GM19397 (cell line): ENCODE data around the gene LPAR2.

Experiments used
- ATAC-seq: cut with Tn5 transposase; IDR thresholded peaks from one replicate; pipeline ENCODE4 v1.9.1; 2021; ENCODE audit warnings: mild to moderate bottlenecking, moderate library complexity; ENCODE audit not compliant: unreplicated experiment

LPAR2 gene

GRCh38 chr19:19654441-19654840 lies 26.4 kb upstream of the LPAR2 start:
- no peak for ATAC-seq

GRCh38 chr19:19653597-19654147 lies 25.7 kb upstream of the LPAR2 start:
- no peak for ATAC-seq

DNA sequence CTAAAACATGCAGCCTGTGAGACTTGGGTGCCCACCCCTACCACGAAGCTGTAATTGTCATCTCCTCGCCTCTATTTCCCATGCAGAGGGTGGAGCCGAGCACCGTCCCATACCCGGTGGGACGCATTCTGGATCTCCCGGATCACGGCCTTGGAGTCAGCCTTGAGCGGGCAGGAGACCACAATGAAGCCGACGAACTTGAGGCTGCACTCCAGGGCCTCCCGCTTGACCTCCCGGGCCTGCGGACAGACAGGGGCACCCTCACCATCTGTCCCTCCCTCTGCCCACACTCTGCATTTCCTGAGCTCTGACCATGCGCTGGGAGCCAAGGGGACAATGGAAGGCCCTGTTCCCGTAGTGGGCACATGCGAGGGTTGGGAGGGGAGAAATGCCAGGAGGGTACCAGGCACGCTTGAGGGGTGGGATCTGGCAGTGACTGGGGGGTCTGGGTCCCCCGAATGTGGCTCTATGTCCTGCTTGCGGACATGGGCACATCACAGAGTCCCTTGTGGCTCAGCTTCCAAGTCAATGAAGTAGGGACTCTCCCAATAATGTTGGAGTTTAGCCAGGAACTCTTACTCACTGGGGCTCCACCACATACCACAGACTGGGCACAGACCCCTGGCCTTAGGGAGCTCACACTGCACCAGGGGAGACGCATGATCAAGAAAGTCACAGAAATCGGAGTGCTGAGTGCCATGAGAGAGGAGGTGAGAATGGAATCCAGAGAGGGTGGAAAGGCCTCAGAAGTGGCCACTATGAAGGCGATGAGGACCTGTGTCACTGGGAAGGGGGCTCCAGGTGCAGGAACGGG lies 24.7 kb upstream of the LPAR2 start:
- ATAC-seq = no peak

- ATAC-seq = no peak
These were observed 23.1 kb upstream of the LPAR2 start for GRCh38 chr19:19651076-19651475.

GRCh38 chr19:19650331-19650730 lies 22.3 kb upstream of the LPAR2 start:
- ATAC-seq = no peak

DNA sequence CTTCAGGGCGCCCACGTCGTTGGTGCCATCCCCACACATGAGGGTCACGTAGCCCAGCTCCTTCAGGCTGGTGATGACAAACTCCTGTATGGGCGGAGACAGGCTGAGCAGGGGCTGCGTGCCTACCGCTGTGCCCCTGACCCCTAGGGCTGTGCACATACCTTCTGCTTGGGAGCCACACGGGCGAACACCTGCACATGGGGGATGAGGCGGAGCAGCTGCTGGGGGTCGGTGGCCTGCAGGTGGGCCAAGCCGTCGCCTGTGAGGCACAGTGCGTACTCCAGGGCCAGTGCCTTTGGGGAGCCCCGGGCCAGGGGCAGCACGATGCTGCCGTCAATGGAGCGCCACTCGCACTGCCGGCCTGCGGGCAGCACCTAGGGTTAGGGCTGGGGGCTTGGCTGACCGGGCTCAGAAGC lies 21.6 kb upstream of the LPAR2 start:
- no peak for ATAC-seq

- ATAC-seq = no peak
These were observed 21.1 kb upstream of the LPAR2 start for GRCh38 chr19:19649155-19649554.

- ATAC-seq = no peak
These were observed 19.2 kb upstream of the LPAR2 start for GRCh38 chr19:19647037-19647835.

- ATAC-seq = no peak
These were observed 17.3 kb upstream of the LPAR2 start for GRCh38 chr19:19645233-19645870.

DNA sequence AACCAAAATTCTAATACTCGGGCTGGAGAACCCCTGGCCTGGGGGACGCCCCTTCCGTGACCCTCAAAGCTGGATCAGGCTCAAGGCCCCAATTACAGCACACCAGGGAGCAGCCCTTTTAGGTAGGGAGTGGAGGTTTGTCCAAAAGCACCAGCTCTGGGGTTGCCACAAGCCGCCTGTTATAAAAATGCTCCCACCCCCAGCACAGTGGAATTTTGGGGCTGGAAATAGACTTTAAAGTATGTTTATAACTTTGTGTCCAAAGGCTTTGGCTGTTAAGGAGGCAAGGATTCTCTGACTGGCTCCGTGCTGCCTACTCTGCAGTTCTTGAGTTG lies 16.0 kb upstream of the LPAR2 start:
- ATAC-seq = no peak

DNA sequence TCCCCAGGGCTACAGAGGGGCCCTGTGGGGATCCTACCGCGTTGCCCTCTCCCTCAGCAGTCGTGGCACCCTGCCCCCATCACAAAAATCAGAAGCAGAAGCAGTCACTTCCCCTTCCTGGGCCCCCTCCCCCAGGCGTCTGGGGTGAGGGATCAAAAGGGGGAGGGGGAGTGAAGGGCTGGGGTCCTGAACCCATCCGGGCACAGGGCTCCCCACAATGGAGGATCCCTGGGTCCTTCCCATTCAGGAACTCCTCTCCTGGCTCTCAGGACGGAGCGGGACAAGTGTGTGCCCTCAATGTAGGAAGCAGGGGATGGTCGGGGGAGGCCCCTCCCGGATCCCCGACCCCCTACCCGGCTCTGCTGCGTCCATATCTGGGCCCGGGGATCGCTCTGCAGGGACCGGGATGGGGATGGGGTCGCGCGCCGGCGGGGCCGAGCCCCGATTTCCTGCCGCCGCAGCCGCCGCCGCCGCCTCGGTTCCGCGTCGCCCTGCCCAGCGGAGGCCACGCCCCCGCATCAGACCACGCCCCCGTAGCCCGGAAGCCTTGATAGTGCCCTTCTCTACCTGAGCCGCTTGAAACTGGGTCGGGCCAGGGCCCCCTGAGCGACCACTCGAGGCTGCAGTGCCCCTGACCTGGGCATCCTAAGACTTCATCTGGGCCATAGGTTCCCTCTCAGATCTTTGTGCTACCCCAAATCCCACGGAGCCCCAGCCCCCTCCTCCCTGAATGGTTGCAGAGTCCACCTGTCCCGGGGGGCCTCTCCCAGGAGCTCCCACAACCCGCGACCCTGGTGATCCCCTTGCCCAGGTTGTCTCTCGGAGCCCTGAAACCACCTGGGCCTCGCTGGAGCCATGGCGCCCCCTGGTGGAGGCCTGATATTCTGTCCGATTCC lies 15.4 kb upstream of the LPAR2 start, which contains the start of gene GMIP:
Gene GMIP, minus strand, starts transcription at position 500 of the 896 bp plus-strand sequence. Its CDS starts 128 bp downstream, at position 372.
- ATAC-seq = peak; percentile 79

DNA sequence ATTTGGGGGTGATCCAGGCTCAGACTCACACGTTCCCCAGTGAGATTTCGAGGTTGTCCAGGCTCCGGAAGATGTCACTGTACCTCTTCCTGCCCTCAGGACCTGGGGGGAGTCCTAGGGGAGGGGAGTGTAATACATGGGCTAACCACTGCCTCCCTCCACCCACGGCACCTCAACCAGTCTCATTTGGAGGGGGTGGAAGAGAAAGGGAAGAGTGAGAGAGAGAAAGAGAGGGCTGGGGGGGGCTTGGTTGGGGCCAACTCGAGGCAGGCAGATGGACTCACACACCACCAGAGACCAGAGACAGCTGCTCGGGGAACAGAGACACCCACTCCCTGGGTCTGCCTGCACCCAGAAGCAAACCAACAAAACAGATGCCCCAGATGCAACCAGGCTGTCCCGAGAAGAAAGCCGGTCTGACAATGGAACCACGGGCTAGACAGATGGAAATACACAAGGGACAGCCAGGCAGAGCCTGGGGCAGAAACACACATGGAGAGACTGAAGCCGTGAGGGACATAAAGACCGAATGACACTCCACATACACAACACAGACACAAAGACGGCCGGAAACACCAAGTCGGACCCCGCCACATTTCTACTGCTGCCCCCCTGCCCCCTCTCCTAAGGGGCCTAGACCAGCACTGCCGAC lies 14.6 kb upstream of the LPAR2 start:
- no peak for ATAC-seq

DNA sequence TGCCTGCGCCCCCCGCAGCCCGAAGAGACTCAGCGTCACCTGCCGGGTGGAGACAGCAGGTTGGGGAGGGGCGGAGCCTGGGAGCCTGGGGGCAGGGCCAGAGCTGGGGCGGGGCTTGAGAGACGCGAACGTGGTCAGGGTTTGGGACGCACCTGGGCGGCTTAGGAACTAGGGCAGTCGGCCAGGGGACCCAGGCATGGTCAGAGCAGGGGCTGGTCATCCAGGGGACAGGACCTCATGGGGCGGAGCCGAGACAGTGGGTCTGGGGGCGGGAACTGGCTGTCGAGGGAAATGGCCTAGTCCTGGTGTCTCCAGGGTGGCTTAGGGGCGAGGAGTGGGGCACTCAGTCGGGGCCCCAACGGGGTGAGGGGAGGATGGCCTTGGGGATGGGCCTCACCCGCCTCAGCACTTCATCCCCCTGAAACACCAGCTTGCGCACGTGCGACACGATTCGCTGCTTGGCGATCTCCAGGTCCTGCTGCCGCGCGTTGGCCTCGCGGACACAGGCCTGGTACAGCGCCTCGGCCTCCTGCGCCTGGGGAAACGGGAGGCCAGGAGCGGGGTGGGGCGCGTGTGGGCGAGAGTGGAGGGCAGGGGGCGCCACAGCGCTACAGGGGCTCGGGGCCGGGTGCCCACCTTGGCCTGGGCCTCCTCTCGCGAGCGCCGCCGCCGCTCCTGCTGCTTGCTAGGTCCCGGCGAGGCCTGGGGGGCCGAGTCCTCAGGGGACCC lies 9.7 kb upstream of the LPAR2 start:
- ATAC-seq = no peak

DNA sequence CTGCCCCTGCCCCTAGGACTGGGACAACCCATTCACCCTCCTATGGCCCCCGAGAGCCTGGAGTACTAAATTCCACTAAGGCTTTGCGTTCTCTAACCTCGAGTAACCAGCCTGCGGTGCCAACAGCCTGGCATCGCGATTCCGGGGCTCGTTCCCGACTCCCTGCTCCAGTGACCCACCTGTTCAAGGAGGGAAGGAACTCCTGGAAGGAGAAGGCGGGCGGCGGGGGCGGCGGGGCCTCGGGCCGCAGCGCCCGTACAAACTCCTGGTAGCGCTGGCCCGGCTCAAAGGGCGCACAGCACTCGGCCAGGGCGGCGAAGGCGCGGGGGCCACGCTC lies 9.1 kb upstream of the LPAR2 start:
- ATAC-seq = no peak

DNA sequence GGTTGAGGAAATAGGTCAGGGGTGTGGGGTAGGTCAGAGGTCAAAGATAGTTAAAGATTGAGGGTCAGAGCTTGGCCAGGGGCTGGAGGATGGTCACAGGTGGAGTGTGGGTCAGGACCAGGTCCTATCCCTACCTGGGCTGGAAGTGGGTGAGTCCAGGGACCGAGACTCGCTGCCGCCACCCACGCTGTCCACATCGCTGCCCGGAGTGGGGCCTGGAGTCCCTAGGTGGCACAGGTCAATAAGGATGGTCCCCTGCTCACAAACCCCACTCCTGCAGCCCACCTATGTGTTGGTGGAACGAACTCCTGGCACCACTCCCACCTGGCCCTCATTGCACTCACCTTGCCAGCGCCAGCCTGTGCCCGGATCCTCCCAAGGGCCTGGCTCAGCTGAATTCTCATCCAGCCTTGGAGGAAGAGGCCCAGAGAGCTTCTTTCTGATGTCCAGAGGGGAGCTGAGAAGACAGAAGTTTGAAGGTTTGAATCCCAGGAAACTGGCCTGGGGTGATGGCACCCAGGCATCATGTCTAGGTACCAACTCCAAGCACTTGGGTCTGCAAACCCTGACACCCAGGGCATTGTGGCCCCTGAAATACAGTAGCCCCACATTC lies 8.7 kb upstream of the LPAR2 start:
- ATAC-seq = no peak

DNA sequence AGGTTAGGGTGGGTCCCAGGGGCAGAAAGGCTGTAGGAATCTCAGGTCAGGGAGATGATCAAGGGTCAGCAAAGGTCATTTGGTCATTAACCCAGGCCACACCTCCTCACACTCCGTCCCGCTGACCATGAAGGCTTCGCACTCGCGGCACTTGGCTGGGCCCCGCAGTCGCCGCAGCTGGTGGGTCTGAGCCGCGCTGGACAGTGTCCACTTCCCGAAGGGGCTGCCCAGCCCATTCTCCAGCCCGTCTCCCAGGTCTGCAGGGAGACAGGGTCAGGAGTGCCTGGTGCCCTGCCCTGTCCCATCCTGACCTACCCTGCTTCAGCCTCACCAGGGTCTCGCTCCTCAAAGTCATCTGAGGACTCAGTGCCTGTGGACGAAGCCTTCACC lies 7.3 kb upstream of the LPAR2 start:
- ATAC-seq = no peak

DNA sequence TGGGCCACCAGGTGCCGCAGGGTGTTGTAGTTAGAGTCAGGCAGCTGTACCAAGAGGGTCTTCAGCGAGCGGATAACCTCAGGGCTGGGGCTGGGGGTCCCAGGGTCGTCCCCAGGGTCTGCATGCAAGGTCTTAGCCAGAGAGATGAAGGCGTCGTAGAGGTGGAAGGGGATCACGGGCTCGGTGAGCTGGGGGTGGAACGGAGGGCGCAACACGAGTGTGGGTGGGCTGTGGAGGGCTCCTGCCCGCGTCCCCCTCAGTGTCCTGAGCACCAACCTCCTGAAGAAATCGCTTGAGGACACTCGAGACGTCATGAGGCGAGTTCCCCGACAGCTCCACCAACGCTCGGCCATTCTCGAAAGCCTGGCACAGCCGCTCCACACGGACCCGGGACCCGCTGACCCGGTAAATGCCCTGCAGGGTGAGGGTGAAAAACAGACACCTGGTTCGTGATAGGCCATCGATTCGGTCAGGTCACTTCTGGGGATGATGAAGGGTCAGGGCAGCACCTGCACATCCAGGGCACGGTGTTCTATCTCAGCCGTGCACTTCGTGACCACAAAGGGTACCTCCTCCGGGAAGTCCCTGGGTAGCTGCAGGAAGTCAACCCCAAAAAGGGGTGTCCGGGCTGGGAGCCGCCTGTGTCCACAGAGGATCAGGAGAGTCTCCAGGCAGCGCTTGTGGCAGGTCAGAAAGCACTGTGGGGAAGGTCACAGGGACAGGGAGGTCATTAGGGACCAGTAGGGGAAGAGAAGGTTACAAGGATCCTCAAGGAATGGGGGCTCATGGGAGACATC lies 6.7 kb upstream of the LPAR2 start:
- ATAC-seq = no peak
